A549 (cell line): ENCODE results near the gene TRIM54. TPM values are rescaled to one million over a fixed set of nuclear protein-coding genes. Genes with fewer than 3 reads are reported as not detected.
A peak's percentile ranks its signal among the peaks of the same experiment; 100 is the strongest.

Experiments
- ATAC-seq, 2 experiments: fragments of 200-7000 bp in 1 of 2; fragments of >200 bp in 1 of 2; cut with Nextera tagmentation in 1 of 2; cut with Tn5 transposase in 1 of 2; 3 replicates each; pipeline versions ENCODE4 v1.8.0 to v1.9.1; 2018 to 2020; ENCODE audit warnings: mild to moderate bottlenecking in 1 of 2, moderate library complexity in 1 of 2
- CTCF ChIA-PET: fragments of 300-600 bp; sonication (Branson Sonifier 250); formaldehyde crosslinking; extraction: SDS; loops from one replicate; lab custom pipeline; 2021; ENCODE audit warnings: antibody characterized with exemption, inconsistent platforms; lab: Yijun Ruan, JAX
- POLR2A ChIA-PET: fragments of 350-600 bp; formaldehyde crosslinking; extraction: SDS; loops from one replicate; lab custom pipeline; 2021; ENCODE audit warnings: antibody characterized with exemption, inconsistent platforms; lab: Yijun Ruan, JAX
- DNase-seq, 2 experiments: peaks; one replicate each; pipeline versions ENCODE4 v3.0.0 to v3.0.0-alpha.2; 2011 to 2016; ENCODE audit warnings: low read depth in 1 of 2, low spot score in 1 of 2
- FAIRE-seq: peaks from 2 replicates; lab custom pipeline; 2011; peaks lifted over from hg19 to GRCh38; lab: Jason Lieb, UNC
- H3K27ac ChIP-seq, 2 experiments: fragments of >200 bp; sonication (Bioruptor Twin); formaldehyde crosslinking; 3 replicates each; pipeline ENCODE4 v1.5.1; 2016 to 2017
- H3K4me1 ChIP-seq: fragments of >200 bp; sonication (Bioruptor Twin); formaldehyde crosslinking; 3 replicates; pipeline ENCODE4 v1.6.1; 2016
- H3K4me2 ChIP-seq: fragments of >200 bp; sonication (Bioruptor Twin); formaldehyde crosslinking; 3 replicates; pipeline ENCODE4 v1.6.1; 2016
- H3K4me3 ChIP-seq: fragments of >200 bp; sonication (Bioruptor Twin); formaldehyde crosslinking; 3 replicates; pipeline ENCODE4 v1.5.1; 2016
- H3K9me3 ChIP-seq: fragments of >200 bp; sonication (Bioruptor Twin); formaldehyde crosslinking; 3 replicates; pipeline ENCODE4 v1.6.1; 2016
- BCL3 ChIP-seq: fragments of >200 bp; sonication (Bioruptor Twin); formaldehyde crosslinking; IDR thresholded peaks from 3 replicates; pipeline ENCODE4 v1.6.1; 2016
- CEBPB ChIP-seq, 2 experiments: fragments of >200 bp in 1 of 2; sonication (Bioruptor Twin) in 1 of 2; formaldehyde crosslinking in 1 of 2; IDR thresholded peaks; 2 replicates each; pipeline ENCODE4 v1.6.1; 2012 to 2016
- E2F6 ChIP-seq: IDR thresholded peaks from 2 replicates; pipeline ENCODE4 v1.6.1; 2012; ENCODE audit warnings: low read depth, borderline replicate concordance
- FOSB ChIP-seq: fragments of 250-450 bp; sonication (Bioruptor Pico); IDR thresholded peaks from 2 replicates; pipeline ENCODE4 v1.5.0; 2020; ENCODE audit warnings: mild to moderate bottlenecking, moderate library complexity
- FOSL2 ChIP-seq, 2 experiments: fragments of 450-650 bp in 1 of 2; fragments of >200 bp in 1 of 2; sonication (Bioruptor Twin) in 1 of 2; formaldehyde crosslinking; IDR thresholded peaks; 2 replicates each; pipeline versions ENCODE4 v1.5.0 to v1.6.1; 2016 to 2020; ENCODE audit warnings: mild to moderate bottlenecking in 1 of 2, moderate library complexity in 1 of 2
- GATA3 ChIP-seq: IDR thresholded peaks from 2 replicates; pipeline ENCODE4 v1.6.1; 2012; ENCODE audit warnings: borderline replicate concordance
- HES2 ChIP-seq: fragments of >200 bp; sonication (Bioruptor Twin); formaldehyde crosslinking; IDR thresholded peaks from 2 replicates; pipeline ENCODE4 v1.6.1; 2016
- HMGXB4 ChIP-seq: fragments of 250-450 bp; sonication (Bioruptor Pico); IDR thresholded peaks from 2 replicates; pipeline ENCODE4 v1.5.0; 2021; ENCODE audit warnings: mild to moderate bottlenecking, moderate library complexity, borderline replicate concordance
- HOXA7 ChIP-seq: fragments of 250-450 bp; sonication (Bioruptor Pico); IDR thresholded peaks from 2 replicates; pipeline ENCODE4 v1.5.0; 2020; ENCODE audit warnings: mild to moderate bottlenecking, moderate library complexity
- JUN ChIP-seq, 2 experiments: fragments of >200 bp; sonication (Bioruptor Twin); formaldehyde crosslinking; IDR thresholded peaks; 2 replicates in 1 of 2; 3 replicates in 1 of 2; pipeline ENCODE4 v1.6.1; 2016 to 2017
- MAZ ChIP-seq: fragments of 150-350 bp; IDR thresholded peaks from 2 replicates; pipeline ENCODE4 v1.6.1; 2014; ENCODE audit warnings: antibody characterized with exemption, low read depth, low read length, borderline replicate concordance
- NFE2L2 ChIP-seq: fragments of 150-350 bp; conservative IDR thresholded peaks from 2 replicates; pipeline ENCODE4 v1.6.1; 2014; ENCODE audit warnings: low read length
- PBX3 ChIP-seq: IDR thresholded peaks from 2 replicates; pipeline ENCODE4 v1.6.1; 2012
- RNF2 ChIP-seq: fragments of 200-600 bp; sonication (generic); IDR thresholded peaks from 2 replicates; pipeline ENCODE4 v1.6.1; 2016; ENCODE audit warnings: low read depth, mild to moderate bottlenecking, antibody characterized with exemption, moderate library complexity, borderline replicate concordance
- TFCP2L1 ChIP-seq: fragments of 250-450 bp; sonication (Bioruptor Pico); IDR thresholded peaks from 2 replicates; pipeline ENCODE4 v1.5.0; 2021; ENCODE audit warnings: mild to moderate bottlenecking
- TP53 ChIP-seq: fragments of 250-450 bp; sonication (Bioruptor Pico); IDR thresholded peaks from 2 replicates; pipeline ENCODE4 v1.5.0; 2021; ENCODE audit warnings: mild to moderate bottlenecking, moderate library complexity
- WGBS: methylation state at CpG from one replicate; pipeline ENCODE4 v1.1.6; 2017; ENCODE audit errors: missing lambda C conversion rate; 5-methylcytosine and 5-hydroxymethylcytosine counted together
- polyA plus RNA-seq, 4 experiments: library from polyadenylated mRNA; depleted of rRNA in 3 of 4; stranded (reverse); fragments of >200 nt; fragmentation: RNase III in 1 of 4; extraction: RNeasy Plus Mini Kit Qiagen cat#74134 plus additional on column Dnase treatment in 1 of 4; gene quantifications; 2 replicates in 3 of 4; 3 replicates in 1 of 4; pipeline ENCODE4 v1.2.3, GENCODE V29; 2011 to 2017
- TF ChIP-seq, protein P1 (sequence below): fragments of 250-450 bp; sonication (Bioruptor Pico); IDR thresholded peaks from 2 replicates; pipeline ENCODE4 v1.5.0; 2020; ENCODE audit warnings: low read depth, mild to moderate bottlenecking, moderate library complexity
- TF ChIP-seq, protein P2 (sequence below): fragments of 450-650 bp; IDR thresholded peaks from 2 replicates; pipeline ENCODE4 v1.6.1; 2014; ENCODE audit warnings: antibody characterized with exemption
- TF ChIP-seq, protein P3 (sequence below): fragments of 150-350 bp; IDR thresholded peaks from 2 replicates; pipeline ENCODE4 v1.6.1; 2014; ENCODE audit warnings: low read depth, mild to moderate bottlenecking, low read length
- TF ChIP-seq, protein P4 (sequence below): fragments of >200 bp; sonication (Bioruptor Twin); formaldehyde crosslinking; IDR thresholded peaks from 3 replicates; pipeline ENCODE4 v1.5.1; 2016

Gene TRIM54
- polyA plus RNA-seq, 2 of the 4 experiments (the other 2 are of a cell fraction) = 0.13 to 0.14 TPM

DNA sequence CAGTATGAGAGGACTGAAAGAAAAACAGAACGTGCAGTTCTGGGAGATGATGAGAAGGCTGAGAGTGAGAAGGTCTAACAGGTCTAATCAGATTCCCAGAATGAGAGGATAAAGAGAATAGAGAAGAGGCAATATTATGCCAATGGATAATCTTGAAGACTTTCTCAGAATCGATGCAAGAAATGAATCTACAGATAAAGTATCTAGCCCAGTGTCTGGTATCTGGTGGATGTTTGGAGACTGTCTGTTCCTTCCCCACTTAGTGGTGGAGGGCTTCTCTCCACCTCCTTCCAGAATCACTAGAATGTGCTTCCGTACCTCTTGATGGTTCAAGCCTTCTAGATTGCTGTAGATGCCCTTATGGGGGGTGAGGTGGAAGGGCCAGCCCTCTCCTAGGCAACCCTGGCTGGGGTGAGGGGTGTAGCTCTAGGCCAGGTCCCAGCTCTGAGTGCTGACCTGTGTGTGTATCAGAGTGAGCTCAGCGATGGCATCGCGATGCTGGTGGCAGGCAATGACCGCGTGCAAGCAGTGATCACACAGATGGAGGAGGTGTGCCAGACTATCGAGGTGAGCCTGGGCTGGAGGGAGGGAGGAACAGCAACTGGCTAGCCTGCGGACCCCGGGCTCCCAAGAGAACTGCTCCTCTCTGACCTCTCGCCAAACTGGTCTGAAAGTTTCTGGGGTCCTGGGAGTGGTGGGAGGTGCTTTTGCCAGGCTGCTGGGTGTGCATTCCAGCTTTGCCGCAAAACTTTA is 22.4 kb downstream of the TRIM54 start:
- WGBS = 67% methylated on average over 13 of the region's 13 CpGs
- no peak overlapping the region for H3K4me3 ChIP-seq
- ATAC-seq = peak in 1 of 2 experiments; percentile 21; a peak in 2 of 6 replicates
- H3K27ac ChIP-seq = no peak overlapping the region
- H3K4me1 ChIP-seq = 0 out of 3 replicates have a peak, but pooled peaks cover 3% of the 10 kb centered on the region
- ChIA-PET POLR2A (no interaction called here), CTCF (interaction anchor here (1.4 to 20.5 kb wide), 17 partner anchors 12 to 343 kb away, joined by 3 to 394 read pairs (median 13); partner anchors contain the start of genes DNAJC5G, KHK, MPV17 and SLC30A3)
- H3K4me2 ChIP-seq = no peak overlapping the region
- TF ChIP-seq PBX3 = no peak
- DNase-seq = no peak
- FAIRE-seq = no peak
- no peaks in the 10 kb centered on the region for H3K9me3 ChIP-seq

- TF ChIP-seq, protein P1, sequence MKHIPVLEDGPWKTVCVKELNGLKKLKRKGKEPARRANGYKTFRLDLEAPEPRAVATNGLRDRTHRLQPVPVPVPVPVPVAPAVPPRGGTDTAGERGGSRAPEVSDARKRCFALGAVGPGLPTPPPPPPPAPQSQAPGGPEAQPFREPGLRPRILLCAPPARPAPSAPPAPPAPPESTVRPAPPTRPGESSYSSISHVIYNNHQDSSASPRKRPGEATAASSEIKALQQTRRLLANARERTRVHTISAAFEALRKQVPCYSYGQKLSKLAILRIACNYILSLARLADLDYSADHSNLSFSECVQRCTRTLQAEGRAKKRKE (CRISPR knock-in tag) = no peak
- TF ChIP-seq CEBPB (IDR thresholded peaks at IDR 0.05) (no peak), NFE2L2 (no peak), HES2 (no peak), TP53 (CRISPR knock-in tag) (no peak), MAZ (no peak), BCL3 (no peak), TFCP2L1 (CRISPR knock-in tag) (no peak), FOSB (no peak), FOSL2 (IDR thresholded peaks at IDR 0.05) (no peak), FOSL2 (CRISPR knock-in tag; IDR thresholded peaks at IDR 0.05) (no peak), JUN (IDR thresholded peaks at IDR 0.05) (no peak), HOXA7 (CRISPR knock-in tag) (no peak), E2F6 (no peak)
- TF ChIP-seq, protein P2, sequence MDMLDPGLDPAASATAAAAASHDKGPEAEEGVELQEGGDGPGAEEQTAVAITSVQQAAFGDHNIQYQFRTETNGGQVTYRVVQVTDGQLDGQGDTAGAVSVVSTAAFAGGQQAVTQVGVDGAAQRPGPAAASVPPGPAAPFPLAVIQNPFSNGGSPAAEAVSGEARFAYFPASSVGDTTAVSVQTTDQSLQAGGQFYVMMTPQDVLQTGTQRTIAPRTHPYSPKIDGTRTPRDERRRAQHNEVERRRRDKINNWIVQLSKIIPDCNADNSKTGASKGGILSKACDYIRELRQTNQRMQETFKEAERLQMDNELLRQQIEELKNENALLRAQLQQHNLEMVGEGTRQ = no peak
- TF ChIP-seq, all 56 proteins: peak for 0
- Histone ChIP-seq H3K4me1 (0 out of 3 replicates have a peak, but pooled peaks cover 3% of the 10 kb centered on the region), H3K9me3 (no peaks in the 10 kb centered on the region), H3K4me2 (no peak overlapping the region), H3K27ac (no peak overlapping the region), H3K4me3 (no peak overlapping the region)
- FAIRE-seq = no peak
- 0 out of 6 replicates have a peak, but pooled peaks of 1 of the 2 experiments have one; percentile 9 for ATAC-seq
- no peak for DNase-seq
- POLR2A ChIA-PET = interaction anchor here (0.5 kb wide), 1 partner anchor 10 kb away, joined by 5 read pairs; no protein-coding TSS in a partner anchor
- CTCF ChIA-PET = interaction anchor here (0.6 to 20.5 kb wide), 9 partner anchors 12 to 218 kb away, joined by 3 to 394 read pairs (median 29); partner anchors contain the start of genes DNAJC5G, KHK, MPV17 and TRIM54
- 90% methylated on average over 16 of the region's 16 CpGs for WGBS
Measured at GRCh38 chr2:27305516-27305915, 23.3 kb downstream of the TRIM54 start.

GRCh38 chr2:27306136-27306535 is 23.9 kb downstream of the TRIM54 start:
- FAIRE-seq = no peak
- DNase-seq = no peak
- no peak overlapping the region for H3K4me3 ChIP-seq
- no peaks in the 10 kb centered on the region for H3K9me3 ChIP-seq
- H3K4me2 ChIP-seq = no peak overlapping the region
- H3K27ac ChIP-seq = no peak overlapping the region
- 81% methylated on average over 26 of the region's 26 CpGs for WGBS
- ATAC-seq = no peak
- ChIA-PET POLR2A (no interaction called here), CTCF (interaction anchor here (0.6 to 20.5 kb wide), 6 partner anchors 11 to 208 kb away, joined by 3 to 394 read pairs (median 140); partner anchors contain the start of genes DNAJC5G, MPV17 and TRIM54)
- 0 out of 3 replicates have a peak, but pooled peaks cover 3% of the 10 kb centered on the region for H3K4me1 ChIP-seq
- TF ChIP-seq HMGXB4 (CRISPR knock-in tag) = no peak
- TF ChIP-seq GATA3 = no peak
- TF ChIP-seq, protein P3, sequence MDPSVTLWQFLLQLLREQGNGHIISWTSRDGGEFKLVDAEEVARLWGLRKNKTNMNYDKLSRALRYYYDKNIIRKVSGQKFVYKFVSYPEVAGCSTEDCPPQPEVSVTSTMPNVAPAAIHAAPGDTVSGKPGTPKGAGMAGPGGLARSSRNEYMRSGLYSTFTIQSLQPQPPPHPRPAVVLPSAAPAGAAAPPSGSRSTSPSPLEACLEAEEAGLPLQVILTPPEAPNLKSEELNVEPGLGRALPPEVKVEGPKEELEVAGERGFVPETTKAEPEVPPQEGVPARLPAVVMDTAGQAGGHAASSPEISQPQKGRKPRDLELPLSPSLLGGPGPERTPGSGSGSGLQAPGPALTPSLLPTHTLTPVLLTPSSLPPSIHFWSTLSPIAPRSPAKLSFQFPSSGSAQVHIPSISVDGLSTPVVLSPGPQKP = no peak
- TF ChIP-seq, protein P4, sequence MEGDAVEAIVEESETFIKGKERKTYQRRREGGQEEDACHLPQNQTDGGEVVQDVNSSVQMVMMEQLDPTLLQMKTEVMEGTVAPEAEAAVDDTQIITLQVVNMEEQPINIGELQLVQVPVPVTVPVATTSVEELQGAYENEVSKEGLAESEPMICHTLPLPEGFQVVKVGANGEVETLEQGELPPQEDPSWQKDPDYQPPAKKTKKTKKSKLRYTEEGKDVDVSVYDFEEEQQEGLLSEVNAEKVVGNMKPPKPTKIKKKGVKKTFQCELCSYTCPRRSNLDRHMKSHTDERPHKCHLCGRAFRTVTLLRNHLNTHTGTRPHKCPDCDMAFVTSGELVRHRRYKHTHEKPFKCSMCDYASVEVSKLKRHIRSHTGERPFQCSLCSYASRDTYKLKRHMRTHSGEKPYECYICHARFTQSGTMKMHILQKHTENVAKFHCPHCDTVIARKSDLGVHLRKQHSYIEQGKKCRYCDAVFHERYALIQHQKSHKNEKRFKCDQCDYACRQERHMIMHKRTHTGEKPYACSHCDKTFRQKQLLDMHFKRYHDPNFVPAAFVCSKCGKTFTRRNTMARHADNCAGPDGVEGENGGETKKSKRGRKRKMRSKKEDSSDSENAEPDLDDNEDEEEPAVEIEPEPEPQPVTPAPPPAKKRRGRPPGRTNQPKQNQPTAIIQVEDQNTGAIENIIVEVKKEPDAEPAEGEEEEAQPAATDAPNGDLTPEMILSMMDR = no peak
- no peak for TF ChIP-seq RNF2
